HEK293 (cell line): ENCODE results near the gene CAPRIN1.

ENCODE experiments used
- CTCF ChIA-PET: fragments of 350-600 bp; formaldehyde crosslinking; extraction: SDS; loops from one replicate; lab custom pipeline; 2021; ENCODE audit warnings: antibody characterized with exemption; lab: Yijun Ruan, JAX
- POLR2A ChIA-PET: fragments of 300-600 bp; formaldehyde crosslinking; extraction: SDS; loops from one replicate; lab custom pipeline; 2020; ENCODE audit warnings: antibody characterized with exemption, inconsistent platforms; lab: Yijun Ruan, JAX
- H3K27ac ChIP-seq: fragments of 200-500 bp; sonication (Bioruptor generic); 2 replicates; pipeline ENCODE4 v1.5.1; 2014; ENCODE audit warnings: low read depth, low read length, control low read depth, inconsistent platforms; ENCODE audit errors: extremely low read depth
- H3K36me3 ChIP-seq, 2 experiments: fragments of 200-500 bp in 1 of 2; sonication (Bioruptor generic) in 1 of 2; 1 replicate in 1 of 2; 2 replicates in 1 of 2; pipeline ENCODE4 v1.5.1; 2014 to 2017; ENCODE audit warnings: inconsistent platforms in 2 of 2, low read length in 2 of 2; ENCODE audit not compliant: control insufficient read depth in 2 of 2, insufficient read depth in 1 of 2
- H3K4me1 ChIP-seq: fragments of 200-500 bp; sonication (Bioruptor generic); 2 replicates; pipeline ENCODE4 v1.5.1; 2014; ENCODE audit warnings: mild to moderate bottlenecking, low read length, inconsistent platforms; ENCODE audit not compliant: control insufficient read depth, insufficient read depth
- H3K4me3 ChIP-seq: 2 replicates; pipeline ENCODE4 v1.5.1; 2011; ENCODE audit warnings: low read depth, mild to moderate bottlenecking, control low read depth, low read length, moderate library complexity
- H3K9me3 ChIP-seq: fragments of 200-500 bp; sonication (Bioruptor generic); 2 replicates; pipeline ENCODE4 v1.5.1; 2014; ENCODE audit warnings: low read depth, low read length, inconsistent platforms; ENCODE audit not compliant: control insufficient read depth, insufficient read depth
- BCL11A ChIP-seq: fragments of 450-650 bp; formaldehyde crosslinking; IDR thresholded peaks from 2 replicates; pipeline ENCODE4 v1.5.1; 2016; ENCODE audit warnings: low read depth, missing biosample characterization, missing genetic modification characterization
- GLI4 ChIP-seq: fragments of 450-650 bp; formaldehyde crosslinking; IDR thresholded peaks from 2 replicates; pipeline ENCODE4 v1.5.1; 2016; ENCODE audit warnings: missing biosample characterization, missing genetic modification characterization
- HOXC10 ChIP-seq: sonication (generic); formaldehyde crosslinking; IDR thresholded peaks from 2 replicates; pipeline ENCODE4 v1.8.1; 2023; ENCODE audit warnings: mild to moderate bottlenecking, missing genetic modification reagents
- HOXD13 ChIP-seq: sonication (generic); formaldehyde crosslinking; IDR thresholded peaks from 2 replicates; pipeline ENCODE4 v1.8.0; 2022; ENCODE audit warnings: missing genetic modification reagents, borderline replicate concordance
- KLF1 ChIP-seq: fragments of 450-650 bp; formaldehyde crosslinking; IDR thresholded peaks from 2 replicates; pipeline ENCODE4 v1.5.1; 2016; ENCODE audit warnings: missing biosample characterization, missing genetic modification characterization
- PRDM1 ChIP-seq: fragments of 450-650 bp; formaldehyde crosslinking; IDR thresholded peaks from 2 replicates; pipeline ENCODE4; 2016; ENCODE audit warnings: missing biosample characterization, missing genetic modification characterization
- RBAK ChIP-seq: fragments of 450-650 bp; formaldehyde crosslinking; IDR thresholded peaks from 2 replicates; pipeline ENCODE4 v1.5.1; 2016; ENCODE audit warnings: missing biosample characterization, missing genetic modification characterization
- TRIM28 ChIP-seq: IDR thresholded peaks from 2 replicates; pipeline ENCODE4 v1.6.1; 2011; ENCODE audit warnings: low read length, control low read depth, borderline replicate concordance
- ZNF140 ChIP-seq: fragments of 450-650 bp; formaldehyde crosslinking; IDR thresholded peaks from 2 replicates; pipeline ENCODE4 v1.5.1; 2016; ENCODE audit warnings: missing biosample characterization, missing genetic modification characterization
- ZNF221 ChIP-seq: fragments of 450-650 bp; formaldehyde crosslinking; IDR thresholded peaks from 2 replicates; pipeline ENCODE4 v1.5.1; 2017; ENCODE audit warnings: missing biosample characterization, missing genetic modification characterization, borderline replicate concordance
- ZNF223 ChIP-seq: fragments of 450-650 bp; formaldehyde crosslinking; IDR thresholded peaks from 2 replicates; pipeline ENCODE4 v1.5.1; 2016; ENCODE audit warnings: missing biosample characterization, missing genetic modification characterization
- ZNF529 ChIP-seq: fragments of 450-650 bp; formaldehyde crosslinking; IDR thresholded peaks from 2 replicates; pipeline ENCODE4 v1.5.1; 2017; ENCODE audit warnings: missing genetic modification characterization, missing biosample characterization; ENCODE audit not compliant: insufficient replicate concordance
- ZNF596 ChIP-seq: fragments of 450-650 bp; IDR thresholded peaks from 2 replicates; pipeline ENCODE4 v1.5.0; 2018; ENCODE audit warnings: missing biosample characterization, mild to moderate bottlenecking, missing genetic modification characterization, moderate library complexity
- ZNF621 ChIP-seq: fragments of 450-650 bp; formaldehyde crosslinking; IDR thresholded peaks from 2 replicates; pipeline ENCODE4 v1.5.1; 2017; ENCODE audit warnings: missing biosample characterization, missing genetic modification characterization
- ZNF654 ChIP-seq: fragments of 450-650 bp; formaldehyde crosslinking; IDR thresholded peaks from 2 replicates; pipeline ENCODE4 v1.5.1; 2016; ENCODE audit warnings: low read depth, missing biosample characterization, missing genetic modification characterization
- ZXDB ChIP-seq: fragments of 450-650 bp; formaldehyde crosslinking; IDR thresholded peaks from 2 replicates; pipeline ENCODE4 v1.5.1; 2016; ENCODE audit warnings: missing biosample characterization, missing genetic modification characterization
- TF ChIP-seq, protein P1 (sequence below): fragments of 450-650 bp; formaldehyde crosslinking; IDR thresholded peaks from 2 replicates; pipeline ENCODE4 v1.5.1; 2016; ENCODE audit warnings: missing biosample characterization, missing genetic modification characterization
- TF ChIP-seq, protein P2 (sequence below): fragments of 450-650 bp; formaldehyde crosslinking; IDR thresholded peaks from 2 replicates; pipeline ENCODE4 v1.5.1; 2017; ENCODE audit warnings: missing biosample characterization, missing genetic modification characterization
- TF ChIP-seq, protein P3 (sequence below): fragments of 450-650 bp; formaldehyde crosslinking; IDR thresholded peaks from 2 replicates; pipeline ENCODE4 v1.5.1; 2016; ENCODE audit warnings: missing biosample characterization, missing genetic modification characterization
- TF ChIP-seq, protein P4 (sequence below): fragments of 450-650 bp; formaldehyde crosslinking; IDR thresholded peaks from 2 replicates; pipeline ENCODE4 v1.5.1; 2016; ENCODE audit warnings: missing biosample characterization, missing genetic modification characterization
- TF ChIP-seq, protein P5 (sequence below): fragments of 450-650 bp; formaldehyde crosslinking; IDR thresholded peaks from 2 replicates; pipeline ENCODE4 v1.5.1; 2016; ENCODE audit warnings: missing biosample characterization, missing genetic modification characterization

The CAPRIN1 gene

DNA sequence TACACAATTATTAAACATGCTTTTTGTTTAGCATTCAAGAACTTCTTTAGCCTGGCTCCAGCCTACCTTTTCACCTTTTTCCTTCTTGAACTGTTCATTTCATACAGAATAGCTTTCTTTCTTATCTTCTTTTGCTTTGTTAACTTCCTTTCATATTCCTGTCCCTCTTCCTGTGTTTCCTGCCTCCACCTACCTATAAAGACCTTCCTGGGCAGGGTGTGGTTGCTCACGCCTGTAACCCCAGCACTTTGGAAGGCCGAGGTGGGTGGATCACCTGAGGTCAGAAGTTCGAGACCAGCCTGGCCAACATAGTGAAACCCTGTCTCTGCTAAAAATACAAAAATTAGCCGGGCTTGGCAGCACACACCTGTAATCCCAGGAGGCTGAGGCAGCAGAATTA, 22.9 kb downstream of the CAPRIN1 start:
- no peak for TF ChIP-seq ZNF529 (tag by site-specific recombination)
- TF ChIP-seq ZNF140 = no peak
- 0 out of 2 replicates have a peak, but pooled peaks have one; percentile 37 for TF ChIP-seq PRDM1
- TF ChIP-seq KLF1 (tag by site-specific recombination) = peak; percentile 43
- TF ChIP-seq, protein P1, sequence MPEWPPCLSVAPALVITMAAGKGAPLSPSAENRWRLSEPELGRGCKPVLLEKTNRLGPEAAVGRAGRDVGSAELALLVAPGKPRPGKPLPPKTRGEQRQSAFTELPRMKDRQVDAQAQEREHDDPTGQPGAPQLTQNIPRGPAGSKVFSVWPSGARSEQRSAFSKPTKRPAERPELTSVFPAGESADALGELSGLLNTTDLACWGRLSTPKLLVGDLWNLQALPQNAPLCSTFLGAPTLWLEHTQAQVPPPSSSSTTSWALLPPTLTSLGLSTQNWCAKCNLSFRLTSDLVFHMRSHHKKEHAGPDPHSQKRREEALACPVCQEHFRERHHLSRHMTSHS (tag by site-specific recombination) = no peak
- TF ChIP-seq TRIM28 = no peak
- H3K36me3 ChIP-seq = peaks cover 38 to 93% of the 10 kb centered on the region in 2 experiments
- no peaks in the 10 kb centered on the region for H3K4me1 ChIP-seq
- no peaks in the 10 kb centered on the region for H3K9me3 ChIP-seq
- POLR2A ChIA-PET = no interaction called here
- no peak overlapping the region for H3K27ac ChIP-seq
- H3K4me3 ChIP-seq = no peak overlapping the region
- CTCF ChIA-PET = interaction anchor here (0.7 to 1.5 kb wide), 3 partner anchors 10 to 168 kb away, joined by 3 to 4 read pairs (median 4); no protein-coding TSS in a partner anchor

DNA sequence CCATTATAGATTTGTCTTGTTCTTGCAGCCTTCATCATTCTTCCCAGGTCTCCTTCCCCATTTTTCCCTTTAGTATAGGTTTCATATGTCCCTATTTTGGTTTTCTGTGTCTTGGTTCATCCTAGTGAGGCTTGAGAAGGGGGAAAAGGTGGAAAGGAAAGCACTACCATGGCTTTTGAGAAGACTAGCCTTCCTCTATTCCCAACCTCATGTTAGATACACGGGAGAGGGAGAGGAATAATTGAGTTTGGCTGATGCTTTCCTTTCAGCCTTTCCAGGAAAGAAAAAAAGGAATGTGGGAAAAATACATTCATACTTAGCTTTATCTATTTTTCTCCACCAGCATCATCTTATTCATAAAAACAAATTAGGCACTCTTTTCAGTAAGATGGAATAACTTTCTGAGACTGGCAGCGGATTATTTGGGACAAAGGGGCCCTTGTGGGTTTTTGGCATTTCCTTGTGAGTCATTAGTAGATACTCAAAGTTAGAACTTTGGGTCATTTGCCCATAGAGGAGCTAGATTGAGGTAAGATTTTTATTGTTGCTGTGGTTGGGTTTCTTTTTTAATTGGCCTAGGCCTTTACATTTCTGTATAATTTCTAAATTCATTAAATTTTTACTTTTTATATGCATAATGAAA, 23.8 kb downstream of the CAPRIN1 start:
- 0 out of 2 replicates have a peak overlapping the region, but pooled peaks have one; percentile 39 for H3K27ac ChIP-seq
- no peaks in the 10 kb centered on the region for H3K9me3 ChIP-seq
- peaks cover 45 to 96% of the 10 kb centered on the region in 2 experiments for H3K36me3 ChIP-seq
- POLR2A ChIA-PET = interaction anchor here (0.6 to 1.9 kb wide), 3 partner anchors 10 to 206 kb away, joined by 3 to 7 read pairs (median 3); partner anchors contain the start of gene NAT10
- H3K4me3 ChIP-seq = no peak overlapping the region
- CTCF ChIA-PET = interaction anchor here (1.2 to 2.6 kb wide), 4 partner anchors 78 to 267 kb away, joined by 4 to 12 read pairs (median 4); no protein-coding TSS in a partner anchor
- no peaks in the 10 kb centered on the region for H3K4me1 ChIP-seq
- TF ChIP-seq, protein P2, sequence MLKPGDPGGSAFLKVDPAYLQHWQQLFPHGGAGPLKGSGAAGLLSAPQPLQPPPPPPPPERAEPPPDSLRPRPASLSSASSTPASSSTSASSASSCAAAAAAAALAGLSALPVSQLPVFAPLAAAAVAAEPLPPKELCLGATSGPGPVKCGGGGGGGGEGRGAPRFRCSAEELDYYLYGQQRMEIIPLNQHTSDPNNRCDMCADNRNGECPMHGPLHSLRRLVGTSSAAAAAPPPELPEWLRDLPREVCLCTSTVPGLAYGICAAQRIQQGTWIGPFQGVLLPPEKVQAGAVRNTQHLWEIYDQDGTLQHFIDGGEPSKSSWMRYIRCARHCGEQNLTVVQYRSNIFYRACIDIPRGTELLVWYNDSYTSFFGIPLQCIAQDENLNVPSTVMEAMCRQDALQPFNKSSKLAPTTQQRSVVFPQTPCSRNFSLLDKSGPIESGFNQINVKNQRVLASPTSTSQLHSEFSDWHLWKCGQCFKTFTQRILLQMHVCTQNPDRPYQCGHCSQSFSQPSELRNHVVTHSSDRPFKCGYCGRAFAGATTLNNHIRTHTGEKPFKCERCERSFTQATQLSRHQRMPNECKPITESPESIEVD (tag by site-specific recombination) = 0 out of 2 replicates have a peak, but pooled peaks have one; percentile 33
- no peak for TF ChIP-seq ZNF621 (tag by site-specific recombination)

DNA sequence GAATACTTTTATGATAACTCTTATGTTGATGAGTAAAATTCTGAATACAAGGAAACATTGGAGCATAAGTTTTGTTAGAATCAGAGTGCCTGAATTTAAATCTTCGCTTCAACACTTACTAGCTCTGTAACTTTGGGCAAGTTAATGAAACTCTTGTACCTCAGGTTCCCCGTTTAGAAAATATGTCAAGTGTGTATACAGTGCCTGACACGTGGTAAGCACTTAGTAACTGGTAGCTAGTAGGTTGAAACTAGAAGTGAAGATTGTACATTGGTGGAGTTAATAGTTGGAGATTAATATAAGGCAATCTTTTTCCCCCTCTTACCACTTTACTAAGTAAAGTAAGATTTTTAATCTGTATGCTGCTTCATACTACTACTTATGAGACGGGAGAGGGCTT, 29.1 kb downstream of the CAPRIN1 start:
- Histone ChIP-seq H3K9me3 (no peaks in the 10 kb centered on the region), H3K36me3 (peaks cover 73 to 99% of the 10 kb centered on the region in 2 experiments), H3K27ac (no peak overlapping the region), H3K4me3 (no peak overlapping the region), H3K4me1 (no peaks in the 10 kb centered on the region)
- TF ChIP-seq, protein P3, sequence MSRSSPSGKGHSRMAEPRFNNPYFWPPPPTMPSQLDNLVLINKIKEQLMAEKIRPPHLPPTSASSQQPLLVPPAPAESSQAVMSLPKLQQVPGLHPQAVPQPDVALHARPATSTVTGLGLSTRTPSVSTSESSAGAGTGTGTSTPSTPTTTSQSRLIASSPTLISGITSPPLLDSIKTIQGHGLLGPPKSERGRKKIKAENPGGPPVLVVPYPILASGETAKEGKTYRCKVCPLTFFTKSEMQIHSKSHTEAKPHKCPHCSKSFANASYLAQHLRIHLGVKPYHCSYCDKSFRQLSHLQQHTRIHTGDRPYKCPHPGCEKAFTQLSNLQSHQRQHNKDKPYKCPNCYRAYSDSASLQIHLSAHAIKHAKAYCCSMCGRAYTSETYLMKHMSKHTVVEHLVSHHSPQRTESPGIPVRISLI = no peak
- TF ChIP-seq RBAK (tag by site-specific recombination) (no peak), ZNF221 (tag by site-specific recombination) (no peak), ZNF596 (tag by site-specific recombination) (no peak), GLI4 (tag by site-specific recombination) (no peak), ZNF654 (tag by site-specific recombination) (no peak), BCL11A (no peak), ZNF223 (no peak), HOXD13 (CRISPR knock-in tag) (no peak), HOXC10 (CRISPR knock-in tag) (no peak), ZXDB (tag by site-specific recombination) (no peak)
- TF ChIP-seq, protein P1 (tag by site-specific recombination) = no peak
- TF ChIP-seq, protein P4, sequence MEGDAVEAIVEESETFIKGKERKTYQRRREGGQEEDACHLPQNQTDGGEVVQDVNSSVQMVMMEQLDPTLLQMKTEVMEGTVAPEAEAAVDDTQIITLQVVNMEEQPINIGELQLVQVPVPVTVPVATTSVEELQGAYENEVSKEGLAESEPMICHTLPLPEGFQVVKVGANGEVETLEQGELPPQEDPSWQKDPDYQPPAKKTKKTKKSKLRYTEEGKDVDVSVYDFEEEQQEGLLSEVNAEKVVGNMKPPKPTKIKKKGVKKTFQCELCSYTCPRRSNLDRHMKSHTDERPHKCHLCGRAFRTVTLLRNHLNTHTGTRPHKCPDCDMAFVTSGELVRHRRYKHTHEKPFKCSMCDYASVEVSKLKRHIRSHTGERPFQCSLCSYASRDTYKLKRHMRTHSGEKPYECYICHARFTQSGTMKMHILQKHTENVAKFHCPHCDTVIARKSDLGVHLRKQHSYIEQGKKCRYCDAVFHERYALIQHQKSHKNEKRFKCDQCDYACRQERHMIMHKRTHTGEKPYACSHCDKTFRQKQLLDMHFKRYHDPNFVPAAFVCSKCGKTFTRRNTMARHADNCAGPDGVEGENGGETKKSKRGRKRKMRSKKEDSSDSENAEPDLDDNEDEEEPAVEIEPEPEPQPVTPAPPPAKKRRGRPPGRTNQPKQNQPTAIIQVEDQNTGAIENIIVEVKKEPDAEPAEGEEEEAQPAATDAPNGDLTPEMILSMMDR (tag by site-specific recombination) = no peak
- TF ChIP-seq, protein P5, sequence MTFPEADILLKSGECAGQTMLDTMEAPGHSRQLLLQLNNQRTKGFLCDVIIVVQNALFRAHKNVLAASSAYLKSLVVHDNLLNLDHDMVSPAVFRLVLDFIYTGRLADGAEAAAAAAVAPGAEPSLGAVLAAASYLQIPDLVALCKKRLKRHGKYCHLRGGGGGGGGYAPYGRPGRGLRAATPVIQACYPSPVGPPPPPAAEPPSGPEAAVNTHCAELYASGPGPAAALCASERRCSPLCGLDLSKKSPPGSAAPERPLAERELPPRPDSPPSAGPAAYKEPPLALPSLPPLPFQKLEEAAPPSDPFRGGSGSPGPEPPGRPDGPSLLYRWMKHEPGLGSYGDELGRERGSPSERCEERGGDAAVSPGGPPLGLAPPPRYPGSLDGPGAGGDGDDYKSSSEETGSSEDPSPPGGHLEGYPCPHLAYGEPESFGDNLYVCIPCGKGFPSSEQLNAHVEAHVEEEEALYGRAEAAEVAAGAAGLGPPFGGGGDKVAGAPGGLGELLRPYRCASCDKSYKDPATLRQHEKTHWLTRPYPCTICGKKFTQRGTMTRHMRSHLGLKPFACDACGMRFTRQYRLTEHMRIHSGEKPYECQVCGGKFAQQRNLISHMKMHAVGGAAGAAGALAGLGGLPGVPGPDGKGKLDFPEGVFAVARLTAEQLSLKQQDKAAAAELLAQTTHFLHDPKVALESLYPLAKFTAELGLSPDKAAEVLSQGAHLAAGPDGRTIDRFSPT (tag by site-specific recombination) = no peak
- ChIA-PET CTCF (interaction anchor here (0.6 to 1.0 kb wide), 3 partner anchors 13 to 23 kb away, joined by 3 to 5 read pairs (median 3); no protein-coding TSS in a partner anchor), POLR2A (interaction anchor here (0.7 kb wide), 1 partner anchor 200 kb away, joined by 3 read pairs; no protein-coding TSS in a partner anchor)
